SK-N-SH (cell line): ENCODE measurements around the gene NIN. TPM values are rescaled to one million over a fixed set of nuclear protein-coding genes. Genes with fewer than 3 reads are reported as not detected.

ENCODE experiments used
- CTCF ChIA-PET: fragments of 300-600, 350-600 bp; formaldehyde crosslinking; extraction: SDS; loops from one replicate; lab custom pipeline; 2021; lab: Yijun Ruan, JAX
- POLR2A ChIA-PET: fragments of 350-600 bp; sonication (Branson Sonifier 250); formaldehyde crosslinking; extraction: SDS; loops from one replicate; lab custom pipeline; 2020; ENCODE audit warnings: antibody characterized with exemption, inconsistent platforms; lab: Yijun Ruan, JAX
- DNase-seq: peaks from one replicate; pipeline ENCODE4 v3.0.0; 2012
- H2AFZ ChIP-seq: fragments of 200-600 bp; sonication (generic); 2 replicates; pipeline ENCODE4 v1.8.1; 2016; ENCODE audit warnings: antibody characterized with exemption, mild to moderate bottlenecking, low read depth
- H3F3A ChIP-seq: fragments of 200-600 bp; sonication (generic); replicated peaks from 2 replicates; pipeline ENCODE3; 2016; ENCODE audit warnings: antibody characterized with exemption, mild to moderate bottlenecking; ENCODE audit not compliant: insufficient read depth
- H3K27ac ChIP-seq, 2 experiments: fragments of 200-500 bp in 1 of 2; fragments of 200-600 bp in 1 of 2; sonication (Bioruptor generic) in 1 of 2; sonication (generic), shearing (Covaris generic) in 1 of 2; 2 replicates each; pipeline versions ENCODE4 v1.5.1 to v1.6.1; 2014 to 2016; ENCODE audit warnings: low read depth in 2 of 2, inconsistent platforms in 1 of 2, low read length in 1 of 2, mild to moderate bottlenecking in 1 of 2, mixed read lengths in 1 of 2
- H3K27me3 ChIP-seq: fragments of 200-600 bp; sonication (generic), shearing (Covaris generic); 2 replicates; pipeline ENCODE4 v1.6.1; 2016; ENCODE audit warnings: mixed run types; ENCODE audit not compliant: insufficient read depth
- H3K36me3 ChIP-seq, 2 experiments: fragments of 200-500 bp in 1 of 2; fragments of 200-600 bp in 1 of 2; sonication (Bioruptor generic) in 1 of 2; sonication (generic) in 1 of 2; replicated peaks in 1 of 2; 2 replicates each; pipeline versions ENCODE3 to v1.5.1; 2014 to 2016; ENCODE audit warnings: low read length in 1 of 2, mild to moderate bottlenecking in 1 of 2; ENCODE audit not compliant: insufficient read depth in 2 of 2, control insufficient read depth in 1 of 2
- H3K4me1 ChIP-seq, 2 experiments: fragments of 200-500 bp in 1 of 2; fragments of 200-600 bp in 1 of 2; sonication (Bioruptor generic) in 1 of 2; sonication (generic), shearing (Covaris generic) in 1 of 2; 2 replicates each; pipeline versions ENCODE4 v1.5.1 to v1.6.1; 2014 to 2016; ENCODE audit warnings: low read depth in 1 of 2, low read length in 1 of 2, mixed run types in 1 of 2; ENCODE audit not compliant: insufficient read depth in 2 of 2, control insufficient read depth in 1 of 2
- H3K4me2 ChIP-seq: fragments of 200-600 bp; sonication (generic), shearing (Covaris generic); 2 replicates; pipeline ENCODE4 v1.6.1; 2017; ENCODE audit warnings: mixed run types
- H3K4me3 ChIP-seq, 2 experiments: fragments of 200-500 bp in 1 of 2; fragments of 200-600 bp in 1 of 2; sonication (Bioruptor generic) in 1 of 2; sonication (generic), shearing (Covaris generic) in 1 of 2; 2 replicates each; pipeline versions ENCODE4 v1.5.1 to v1.8.1; 2014 to 2016; ENCODE audit warnings: low read depth in 2 of 2, inconsistent platforms in 1 of 2, low read length in 1 of 2, mild to moderate bottlenecking in 1 of 2, mixed read lengths in 1 of 2, moderate library complexity in 1 of 2
- H3K79me2 ChIP-seq: fragments of 200-600 bp; sonication (generic); 2 replicates; pipeline ENCODE4 v1.8.1; 2017; ENCODE audit warnings: mild to moderate bottlenecking; ENCODE audit not compliant: insufficient read depth
- H3K9ac ChIP-seq: fragments of 200-600 bp; sonication (generic); 2 replicates; pipeline ENCODE4 v1.6.1; 2017; ENCODE audit warnings: mixed run types
- H3K9me2 ChIP-seq: fragments of 200-600 bp; sonication (generic); 2 replicates; pipeline ENCODE4 v1.6.1; 2017; ENCODE audit warnings: mixed run types
- H3K9me3 ChIP-seq: fragments of 200-600 bp; sonication (generic); 2 replicates; pipeline ENCODE4 v1.6.1; 2017; ENCODE audit warnings: mixed run types, mild to moderate bottlenecking, moderate library complexity
- H4K20me1 ChIP-seq: fragments of 200-600 bp; sonication (generic); 2 replicates; pipeline ENCODE4 v1.6.1; 2017; ENCODE audit warnings: mild to moderate bottlenecking, mixed run types; ENCODE audit not compliant: insufficient read depth
- CHD2 ChIP-seq: fragments of 150-350 bp; IDR thresholded peaks from 2 replicates; pipeline ENCODE4 v1.6.1; 2018; ENCODE audit warnings: low read length; ENCODE audit not compliant: partially characterized antibody
- EP300 ChIP-seq, 2 experiments: IDR thresholded peaks; 2 replicates each; pipeline versions ENCODE4 v1.4.0 to v1.6.1; 2012; ENCODE audit warnings: borderline replicate concordance in 1 of 2, low read depth in 1 of 2, low read length in 1 of 2
- FOSL2 ChIP-seq: IDR thresholded peaks from 2 replicates; pipeline ENCODE4 v1.4.0; 2012; ENCODE audit warnings: low read depth, mild to moderate bottlenecking, moderate library complexity, borderline replicate concordance
- FOXJ3 ChIP-seq: sonication (generic); formaldehyde crosslinking; IDR thresholded peaks from 2 replicates; pipeline ENCODE4 v1.5.1; 2020; ENCODE audit warnings: mild to moderate bottlenecking, missing genetic modification reagents
- JUND ChIP-seq: IDR thresholded peaks from 2 replicates; pipeline ENCODE4 v1.4.0; 2012
- MEF2A ChIP-seq: IDR thresholded peaks from 2 replicates; pipeline ENCODE4 v1.4.0; 2012; ENCODE audit warnings: low read depth, borderline replicate concordance
- NRF1 ChIP-seq: IDR thresholded peaks from 2 replicates; pipeline ENCODE4 v1.6.1; 2012; ENCODE audit warnings: low read depth, mild to moderate bottlenecking, low read length
- REST ChIP-seq: IDR thresholded peaks from 2 replicates; pipeline ENCODE4 v1.6.1; 2012; ENCODE audit warnings: mild to moderate bottlenecking, low read depth, low read length, moderate library complexity
- RFX5 ChIP-seq: IDR thresholded peaks from 2 replicates; pipeline ENCODE4 v1.6.1; 2012; ENCODE audit warnings: mild to moderate bottlenecking, improper control_type of control experiment, low read length
- RXRA ChIP-seq: IDR thresholded peaks from 2 replicates; pipeline ENCODE4 v1.4.0; 2012; ENCODE audit warnings: low read depth, mild to moderate bottlenecking, borderline replicate concordance
- USF1 ChIP-seq: IDR thresholded peaks from 2 replicates; pipeline ENCODE4 v1.4.0; 2012; ENCODE audit warnings: low read depth, borderline replicate concordance
- WGBS: methylation state at CpG from one replicate; pipeline ENCODE4 v1.1.6; 2017; ENCODE audit warnings: low lambda C conversion rate; 5-methylcytosine and 5-hydroxymethylcytosine counted together
- polyA plus RNA-seq, 3 experiments: library from polyadenylated mRNA; depleted of rRNA; stranded (reverse); fragments of >200 nt; gene quantifications; 2 replicates each; pipeline ENCODE4 v1.2.3, GENCODE V29; 2012
- TF ChIP-seq, protein P1 (sequence below): IDR thresholded peaks from 2 replicates; pipeline ENCODE4; 2012
- TF ChIP-seq, protein P2 (sequence below): IDR thresholded peaks from 2 replicates; pipeline ENCODE4 v1.4.0; 2012; ENCODE audit warnings: low read depth, borderline replicate concordance

NIN gene
- polyA plus RNA-seq, 1 of the 3 experiments (the other 2 are of a cell fraction), result 10.0 TPM

DNA sequence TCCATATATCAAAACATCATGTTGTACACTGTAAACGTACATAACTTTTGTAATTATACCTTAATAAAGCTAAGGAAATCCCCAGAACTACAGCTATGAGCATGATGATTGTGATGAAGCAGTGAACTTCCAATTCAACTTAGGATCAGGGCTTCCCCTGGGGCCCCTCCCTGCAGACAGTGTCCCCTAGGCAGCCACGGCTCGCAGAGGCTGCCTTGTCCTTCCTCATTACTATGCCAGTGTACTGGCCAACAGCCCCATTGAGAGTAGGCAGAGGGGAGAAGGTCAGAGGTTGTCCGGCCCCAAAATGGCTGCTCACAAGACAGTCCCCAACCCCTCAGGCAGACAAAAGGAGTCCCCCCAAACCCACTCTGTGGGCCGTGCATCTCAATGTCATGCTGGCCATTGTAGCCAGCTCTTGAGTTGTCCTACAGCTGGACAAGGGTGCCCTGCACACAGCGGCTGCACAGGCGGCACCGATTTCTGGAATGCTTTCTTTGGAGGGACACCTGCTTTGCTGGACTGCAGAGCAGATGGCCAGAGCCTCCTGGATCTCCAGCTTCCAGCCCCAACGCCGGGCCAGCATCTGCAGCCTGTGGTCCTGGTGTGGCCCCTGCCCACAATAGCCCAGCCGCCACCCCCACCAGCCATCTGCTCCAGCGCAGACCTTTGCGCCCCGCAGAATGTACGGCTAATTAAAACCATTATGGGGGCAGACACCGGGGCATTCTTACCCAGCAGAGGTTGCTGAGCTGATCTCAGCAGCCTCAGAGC lies 46.1 kb downstream of the NIN start:
- ChIA-PET CTCF (interaction anchor here (1.3 to 12.9 kb wide), 3 partner anchors 10 to 75 kb away, joined by 5 to 143 read pairs (median 10); no protein-coding TSS in a partner anchor), POLR2A (interaction anchor here (0.7 to 1.2 kb wide), 2 partner anchors 9 to 45 kb away, joined by 3 read pairs; no protein-coding TSS in a partner anchor)
- no peak for DNase-seq
- H3K9ac ChIP-seq, result no peak overlapping the region
- no peak overlapping the region for H3K4me3 ChIP-seq
- no peaks in the 10 kb centered on the region for H4K20me1 ChIP-seq
- H3K36me3 ChIP-seq, result peaks cover 9 to 13% of the 10 kb centered on the region in 2 experiments
- TF ChIP-seq REST (no peak), FOSL2 (no peak), RXRA (no peak), FOXJ3 (CRISPR knock-in tag) (no peak), NRF1 (no peak), MEF2A (no peak), USF1 (no peak), CHD2 (no peak), EP300 (IDR thresholded peaks at IDR 0.05; ENCODE audit: borderline replicate concordance in 1 of 2, low read depth in 1 of 2, low read length in 1 of 2) (no peak), JUND (no peak), RFX5 (no peak)
- TF ChIP-seq, protein P1, sequence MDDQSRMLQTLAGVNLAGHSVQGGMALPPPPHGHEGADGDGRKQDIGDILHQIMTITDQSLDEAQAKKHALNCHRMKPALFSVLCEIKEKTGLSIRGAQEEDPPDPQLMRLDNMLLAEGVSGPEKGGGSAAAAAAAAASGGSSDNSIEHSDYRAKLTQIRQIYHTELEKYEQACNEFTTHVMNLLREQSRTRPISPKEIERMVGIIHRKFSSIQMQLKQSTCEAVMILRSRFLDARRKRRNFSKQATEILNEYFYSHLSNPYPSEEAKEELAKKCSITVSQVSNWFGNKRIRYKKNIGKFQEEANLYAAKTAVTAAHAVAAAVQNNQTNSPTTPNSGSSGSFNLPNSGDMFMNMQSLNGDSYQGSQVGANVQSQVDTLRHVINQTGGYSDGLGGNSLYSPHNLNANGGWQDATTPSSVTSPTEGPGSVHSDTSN, result no peak
- TF ChIP-seq, protein P2, sequence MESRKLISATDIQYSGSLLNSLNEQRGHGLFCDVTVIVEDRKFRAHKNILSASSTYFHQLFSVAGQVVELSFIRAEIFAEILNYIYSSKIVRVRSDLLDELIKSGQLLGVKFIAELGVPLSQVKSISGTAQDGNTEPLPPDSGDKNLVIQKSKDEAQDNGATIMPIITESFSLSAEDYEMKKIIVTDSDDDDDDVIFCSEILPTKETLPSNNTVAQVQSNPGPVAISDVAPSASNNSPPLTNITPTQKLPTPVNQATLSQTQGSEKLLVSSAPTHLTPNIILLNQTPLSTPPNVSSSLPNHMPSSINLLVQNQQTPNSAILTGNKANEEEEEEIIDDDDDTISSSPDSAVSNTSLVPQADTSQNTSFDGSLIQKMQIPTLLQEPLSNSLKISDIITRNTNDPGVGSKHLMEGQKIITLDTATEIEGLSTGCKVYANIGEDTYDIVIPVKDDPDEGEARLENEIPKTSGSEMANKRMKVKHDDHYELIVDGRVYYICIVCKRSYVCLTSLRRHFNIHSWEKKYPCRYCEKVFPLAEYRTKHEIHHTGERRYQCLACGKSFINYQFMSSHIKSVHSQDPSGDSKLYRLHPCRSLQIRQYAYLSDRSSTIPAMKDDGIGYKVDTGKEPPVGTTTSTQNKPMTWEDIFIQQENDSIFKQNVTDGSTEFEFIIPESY, result no peak
- H3K79me2 ChIP-seq, result no peaks in the 10 kb centered on the region; the same call in 1 of the 2 replicates
- no peaks in the 10 kb centered on the region for H3K9me3 ChIP-seq
- peaks cover 10 to 21% of the 10 kb centered on the region in 2 experiments; a peak in 2 of 4 replicates for H3K4me1 ChIP-seq
- H3K27me3 ChIP-seq, result no peaks in the 10 kb centered on the region
- 85% methylated on average over 10 of the region's 16 CpGs for WGBS
- no peak overlapping the region for H3K4me2 ChIP-seq
- H3F3A ChIP-seq, result peaks cover 12% of the 10 kb centered on the region
- H3K9me2 ChIP-seq, result no peaks in the 10 kb centered on the region
- no peak overlapping the region for H3K27ac ChIP-seq
- H2AFZ ChIP-seq, result no peak overlapping the region
